H9 (cell line): Measurements from ENCODE around the gene FRAS1. TPM values are rescaled to one million over a fixed set of nuclear protein-coding genes. Genes with fewer than 3 reads are reported as not detected.

Source experiments
- DNase-seq: peaks from one replicate; pipeline ENCODE4 v3.0.0-alpha.2; 2017
- H2AFZ ChIP-seq: one replicate; pipeline ENCODE4 v1.6.1; 2013; ENCODE audit warnings: mild to moderate bottlenecking, low read length, control low read depth, moderate library complexity
- H2AK5ac ChIP-seq: 2 replicates; pipeline ENCODE4 v1.6.1; 2013; ENCODE audit warnings: low read length, control low read depth, mixed read lengths; ENCODE audit not compliant: insufficient read length
- H2BK120ac ChIP-seq: one replicate; pipeline ENCODE4 v1.6.1; 2013; ENCODE audit warnings: low read depth, mild to moderate bottlenecking, low read length, control low read depth, inconsistent platforms; ENCODE audit not compliant: poor library complexity, severe bottlenecking
- H2BK12ac ChIP-seq: 2 replicates; pipeline ENCODE4 v1.6.1; 2013; ENCODE audit warnings: low read length, control low read depth, mixed read lengths, low read depth; ENCODE audit not compliant: insufficient read length
- H2BK15ac ChIP-seq: 2 replicates; pipeline ENCODE4 v1.6.1; 2013; ENCODE audit warnings: low read depth, low read length, control low read depth
- H2BK20ac ChIP-seq: one replicate; pipeline ENCODE4 v1.6.1; 2013; ENCODE audit warnings: low read depth, mild to moderate bottlenecking, low read length, control low read depth, inconsistent platforms; ENCODE audit not compliant: poor library complexity, severe bottlenecking
- H2BK5ac ChIP-seq: 2 replicates; pipeline ENCODE4 v1.6.1; 2013; ENCODE audit warnings: low read length, control low read depth, mixed read lengths; ENCODE audit not compliant: insufficient read length
- H3K14ac ChIP-seq: 2 replicates; pipeline ENCODE4 v1.6.1; 2013; ENCODE audit warnings: low read length, control low read depth; ENCODE audit not compliant: insufficient read depth
- H3K18ac ChIP-seq: 2 replicates; pipeline ENCODE4 v1.6.1; 2013; ENCODE audit warnings: low read depth, mild to moderate bottlenecking, mixed read lengths, low read length, control low read depth; ENCODE audit not compliant: insufficient read length
- H3K23ac ChIP-seq: 2 replicates; pipeline ENCODE4 v1.6.1; 2013; ENCODE audit warnings: low read length, control low read depth, mixed read lengths, low read depth; ENCODE audit not compliant: insufficient read length
- H3K23me2 ChIP-seq: 2 replicates; pipeline ENCODE4 v1.6.1; 2013; ENCODE audit warnings: low read depth, mild to moderate bottlenecking, mixed read lengths, low read length, control low read depth; ENCODE audit not compliant: insufficient read length, poor library complexity, severe bottlenecking
- H3K27ac ChIP-seq: 2 replicates; pipeline ENCODE4 v1.5.1; 2013; ENCODE audit warnings: low read length, control low read depth, mixed read lengths, low read depth; ENCODE audit not compliant: insufficient read length
- H3K27me3 ChIP-seq: 2 replicates; pipeline ENCODE4 v1.6.1; 2013; ENCODE audit warnings: low read length, control low read depth, inconsistent platforms; ENCODE audit not compliant: insufficient read depth
- H3K4ac ChIP-seq: 2 replicates; pipeline ENCODE4 v1.6.1; 2013; ENCODE audit warnings: low read depth, mild to moderate bottlenecking, control low read depth, inconsistent platforms, low read length, moderate library complexity
- H3K4me1 ChIP-seq: 2 replicates; pipeline ENCODE4 v1.6.1; 2013; ENCODE audit warnings: low read length, control low read depth, inconsistent platforms; ENCODE audit not compliant: insufficient read depth
- H3K4me2 ChIP-seq: 2 replicates; pipeline ENCODE4 v1.6.1; 2013; ENCODE audit warnings: low read length, control low read depth, mixed read lengths; ENCODE audit not compliant: insufficient read length, insufficient read depth
- H3K56ac ChIP-seq: 2 replicates; pipeline ENCODE4 v1.6.1; 2013; ENCODE audit warnings: low read depth, mild to moderate bottlenecking, mixed read lengths, low read length, control low read depth; ENCODE audit not compliant: insufficient read length
- H3K79me1 ChIP-seq: 2 replicates; pipeline ENCODE4 v1.6.1; 2013; ENCODE audit warnings: low read depth, mild to moderate bottlenecking, moderate library complexity, low read length, control low read depth, inconsistent platforms; ENCODE audit not compliant: insufficient read depth, poor library complexity, severe bottlenecking
- H3K79me2 ChIP-seq: 2 replicates; pipeline ENCODE4 v1.6.1; 2013; ENCODE audit warnings: low read length, control low read depth, inconsistent platforms; ENCODE audit not compliant: insufficient read depth
- H3K9ac ChIP-seq: 2 replicates; pipeline ENCODE4 v1.6.1; 2013; ENCODE audit warnings: low read length, control low read depth, mixed read lengths; ENCODE audit not compliant: insufficient read length; ENCODE audit errors: extremely low read depth
- H3K9me3 ChIP-seq: one replicate; pipeline ENCODE4 v1.6.1; 2013; ENCODE audit warnings: low read depth, low read length, inconsistent platforms; ENCODE audit not compliant: control insufficient read depth
- H3T11ph ChIP-seq: one replicate; pipeline ENCODE4 v1.6.1; 2013; ENCODE audit warnings: mild to moderate bottlenecking, low read length, control low read depth, inconsistent platforms
- H4K20me1 ChIP-seq: one replicate; pipeline ENCODE4 v1.6.1; 2013; ENCODE audit not compliant: control insufficient read depth, insufficient read length, insufficient read depth
- H4K5ac ChIP-seq: 2 replicates; pipeline ENCODE4 v1.6.1; 2013; ENCODE audit warnings: low read depth, mild to moderate bottlenecking, mixed read lengths, low read length, control low read depth; ENCODE audit not compliant: insufficient read length
- H4K8ac ChIP-seq: replicated peaks from 2 replicates; pipeline ENCODE4 v1.6.1; 2013; ENCODE audit warnings: low read length, control low read depth, mixed read lengths, low read depth; ENCODE audit not compliant: insufficient read length
- H4K91ac ChIP-seq: 2 replicates; pipeline ENCODE4 v1.6.1; 2013; ENCODE audit warnings: low read depth, mild to moderate bottlenecking, moderate library complexity, mixed read lengths, low read length, control low read depth; ENCODE audit not compliant: insufficient read length
- H3K27ac Mint-ChIP-seq, 3 experiments: 2 replicates in 2 of 3; 3 replicates in 1 of 3; pipeline ENCODE4 v1.8.0; 2020 to 2021; ENCODE audit warnings: mixed read lengths in 3 of 3, mild to moderate bottlenecking in 1 of 3, moderate library complexity in 1 of 3
- H3K27me3 Mint-ChIP-seq: 2 replicates; pipeline ENCODE4 v1.8.0; 2021; ENCODE audit warnings: low read depth, mild to moderate bottlenecking, moderate library complexity, mixed read lengths
- H3K36me3 Mint-ChIP-seq, 3 experiments: 2 replicates in 2 of 3; 3 replicates in 1 of 3; pipeline ENCODE4 v1.8.0; 2020 to 2021; ENCODE audit warnings: low read depth in 3 of 3, mixed read lengths in 3 of 3; ENCODE audit not compliant: insufficient read depth in 1 of 3
- H3K4me1 Mint-ChIP-seq, 2 experiments: 2 replicates each; pipeline ENCODE4 v1.8.0; 2020; ENCODE audit warnings: mixed read lengths in 2 of 2
- H3K4me3 Mint-ChIP-seq, 2 experiments: 2 replicates in 1 of 2; 3 replicates in 1 of 2; pipeline ENCODE4 v1.8.0; 2020 to 2021; ENCODE audit warnings: mild to moderate bottlenecking in 2 of 2, mixed read lengths in 2 of 2, moderate library complexity in 1 of 2
- H3K9me3 Mint-ChIP-seq, 2 experiments: 2 replicates in 1 of 2; 3 replicates in 1 of 2; pipeline ENCODE4 v1.8.0; 2020; ENCODE audit warnings: mild to moderate bottlenecking in 2 of 2, mixed read lengths in 2 of 2, moderate library complexity in 1 of 2
- whole genome bisulfite sequencing: extraction: QIAGEN DNeasy Blood & Tissue Kit; methylation state at CpG from one replicate; pipeline ENCODE4 v1.1.7; 2013; ENCODE audit warnings: missing lambda C conversion rate, low lambda C conversion rate, mixed read lengths; ENCODE audit not compliant: insufficient read length; ENCODE audit errors: extremely low coverage; 5-methylcytosine and 5-hydroxymethylcytosine counted together
- total RNA-seq: library from RNA; stranded (reverse); gene quantifications from 2 replicates; pipeline ENCODE4 v1.2.1, GENCODE V29; 2021
- TF ChIP-seq, protein P1 (sequence below): fragments of 200-600 bp; sonication (generic); conservative IDR thresholded peaks from 3 replicates; pipeline ENCODE4 v1.8.0; 2021; ENCODE audit warnings: antibody characterized with exemption, mild to moderate bottlenecking

The FRAS1 gene
- total RNA-seq, 1 experiment from 2014 or later, result 58.5 TPM

GRCh38 chr4:78426972-78427371, 369.8 kb downstream of the FRAS1 start:
- DNase-seq, result no peak
- H3K27ac Mint-ChIP-seq, result peak overlapping the region in 2 of 3 experiments; percentile 46 to 53; a peak in 2 of 7 replicates

More at GRCh38 chr4:78426972-78427371, 369.8 kb downstream of the FRAS1 start:
- no peak overlapping the region for H3K56ac ChIP-seq
- H2BK20ac ChIP-seq, result no peak overlapping the region
- H3K4me1 ChIP-seq, result no peaks in the 10 kb centered on the region
- H3K27ac ChIP-seq, result no peak overlapping the region
- H3K36me3 Mint-ChIP-seq, result peaks cover 12 to 40% (median 36%) of the 10 kb centered on the region in 3 experiments
- no peaks in the 10 kb centered on the region for H3K4me1 Mint-ChIP-seq
- H4K5ac ChIP-seq, result no peak overlapping the region
- no peak overlapping the region for H2AK5ac ChIP-seq
- H3K9ac ChIP-seq, result no peak overlapping the region
- no peak overlapping the region for H3K14ac ChIP-seq
- H3K18ac ChIP-seq, result no peak overlapping the region
- no peak overlapping the region for H3T11ph ChIP-seq
- no peaks in the 10 kb centered on the region for H3K23me2 ChIP-seq
- H3K23ac ChIP-seq, result no peak overlapping the region
- H2AFZ ChIP-seq, result no peak overlapping the region
- H3K9me3 Mint-ChIP-seq, result no peaks in the 10 kb centered on the region
- no peaks in the 10 kb centered on the region for H3K9me3 ChIP-seq
- no peak overlapping the region for H2BK120ac ChIP-seq
- H3K27me3 Mint-ChIP-seq, result no peaks in the 10 kb centered on the region
- no peaks in the 10 kb centered on the region for H4K20me1 ChIP-seq
- no peak overlapping the region for H2BK12ac ChIP-seq
- H3K79me2 ChIP-seq, result no peaks in the 10 kb centered on the region
- H3K27me3 ChIP-seq, result no peaks in the 10 kb centered on the region
- H3K79me1 ChIP-seq, result no peaks in the 10 kb centered on the region
- TF ChIP-seq, protein P1, sequence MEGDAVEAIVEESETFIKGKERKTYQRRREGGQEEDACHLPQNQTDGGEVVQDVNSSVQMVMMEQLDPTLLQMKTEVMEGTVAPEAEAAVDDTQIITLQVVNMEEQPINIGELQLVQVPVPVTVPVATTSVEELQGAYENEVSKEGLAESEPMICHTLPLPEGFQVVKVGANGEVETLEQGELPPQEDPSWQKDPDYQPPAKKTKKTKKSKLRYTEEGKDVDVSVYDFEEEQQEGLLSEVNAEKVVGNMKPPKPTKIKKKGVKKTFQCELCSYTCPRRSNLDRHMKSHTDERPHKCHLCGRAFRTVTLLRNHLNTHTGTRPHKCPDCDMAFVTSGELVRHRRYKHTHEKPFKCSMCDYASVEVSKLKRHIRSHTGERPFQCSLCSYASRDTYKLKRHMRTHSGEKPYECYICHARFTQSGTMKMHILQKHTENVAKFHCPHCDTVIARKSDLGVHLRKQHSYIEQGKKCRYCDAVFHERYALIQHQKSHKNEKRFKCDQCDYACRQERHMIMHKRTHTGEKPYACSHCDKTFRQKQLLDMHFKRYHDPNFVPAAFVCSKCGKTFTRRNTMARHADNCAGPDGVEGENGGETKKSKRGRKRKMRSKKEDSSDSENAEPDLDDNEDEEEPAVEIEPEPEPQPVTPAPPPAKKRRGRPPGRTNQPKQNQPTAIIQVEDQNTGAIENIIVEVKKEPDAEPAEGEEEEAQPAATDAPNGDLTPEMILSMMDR, result no peak
- H3K4me3 Mint-ChIP-seq, result no peak overlapping the region
- no peak overlapping the region for H3K4me2 ChIP-seq
- no peak overlapping the region for H4K91ac ChIP-seq
- H3K4ac ChIP-seq, result no peak overlapping the region
- no peak overlapping the region for H4K8ac ChIP-seq
- H2BK5ac ChIP-seq, result no peak overlapping the region
- no peak overlapping the region for H2BK15ac ChIP-seq
- no CpG with 5 or more reads among the region's 2 CpGs for WGBS
